GM21576 (cell line): ENCODE measurements around the gene CCS.
"Not testable (repeated sequence)": the region's sequence is repeated elsewhere in the genome, so short reads cannot be mapped to it uniquely, and the experiment has no call there.

Source experiments
- ATAC-seq: cut with Tn5 transposase; IDR thresholded peaks from one replicate; pipeline ENCODE4 v1.9.1; 2021; ENCODE audit warnings: mild to moderate bottlenecking, moderate library complexity; ENCODE audit not compliant: unreplicated experiment

Gene CCS

DNA sequence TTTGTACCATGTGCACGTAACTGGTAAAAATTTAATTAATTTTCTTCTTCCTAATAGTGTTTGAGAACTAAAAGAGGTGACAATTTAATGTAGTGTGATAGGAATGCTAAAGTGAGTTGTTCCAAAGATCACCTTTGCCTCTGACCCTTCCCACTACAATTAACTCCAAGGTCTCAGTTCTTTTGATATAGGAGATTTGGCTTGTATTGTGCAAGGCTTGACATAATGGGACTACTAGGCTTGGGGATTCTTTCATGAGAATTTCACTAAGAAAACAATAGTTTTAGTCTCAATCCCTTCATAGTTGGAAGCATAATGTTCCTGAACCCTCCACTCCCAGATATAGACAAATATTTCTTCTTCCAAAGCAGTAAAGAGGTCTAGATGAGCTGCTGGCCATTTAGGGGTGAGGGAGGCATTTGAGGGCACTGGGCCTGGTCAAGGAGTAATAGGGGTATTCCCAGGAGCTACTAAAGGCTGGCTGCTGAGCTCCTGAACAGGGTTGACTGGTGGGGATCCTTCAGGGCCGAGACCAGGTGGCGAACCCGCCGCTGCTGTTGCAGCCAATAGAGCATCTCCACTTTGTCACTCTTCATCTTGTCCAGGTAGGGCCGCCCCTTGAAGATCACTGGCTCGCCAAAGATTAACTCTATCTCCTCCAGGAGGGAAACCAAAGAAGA is 2.8 kb upstream of the CCS start:
- ATAC-seq, result no peak

DNA sequence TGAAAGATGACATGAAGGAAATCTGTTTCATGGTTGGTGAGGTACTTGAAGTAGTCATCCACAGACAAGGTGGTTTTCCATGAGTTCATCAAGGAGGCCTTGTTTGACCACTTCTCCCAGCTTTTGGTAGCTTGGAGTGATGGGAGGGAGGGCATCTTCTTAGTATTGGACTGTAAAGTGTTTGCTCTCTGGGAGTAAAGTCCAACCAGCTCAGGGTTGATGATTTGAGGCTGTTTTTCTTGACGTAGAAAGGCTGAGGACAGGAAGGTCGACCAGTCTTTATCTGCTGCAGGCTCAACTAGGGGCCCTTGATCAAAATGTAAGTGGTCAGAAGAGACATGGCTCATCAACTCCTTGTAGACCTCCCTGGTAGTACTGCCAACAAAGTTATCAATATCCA is 1.8 kb upstream of the CCS start:
- ATAC-seq, result no peak

DNA sequence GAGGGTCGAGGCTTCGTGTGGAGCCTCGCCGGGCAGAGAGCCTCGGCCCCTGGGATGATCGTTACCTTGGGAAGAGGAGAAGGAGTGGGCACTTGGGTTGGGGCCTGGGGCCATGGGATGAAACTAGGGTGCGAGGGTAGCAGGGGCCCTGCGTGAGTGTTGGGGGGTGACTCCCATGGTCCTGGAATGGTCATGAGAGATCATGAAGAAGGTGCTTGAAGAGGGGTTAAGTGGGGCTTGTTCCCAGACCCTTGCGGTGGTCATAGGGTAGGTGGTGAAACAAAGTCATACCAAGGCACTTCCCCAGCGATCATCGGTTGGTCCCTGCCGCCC is 284 bp downstream of the CCS start:
- no peak for ATAC-seq

DNA sequence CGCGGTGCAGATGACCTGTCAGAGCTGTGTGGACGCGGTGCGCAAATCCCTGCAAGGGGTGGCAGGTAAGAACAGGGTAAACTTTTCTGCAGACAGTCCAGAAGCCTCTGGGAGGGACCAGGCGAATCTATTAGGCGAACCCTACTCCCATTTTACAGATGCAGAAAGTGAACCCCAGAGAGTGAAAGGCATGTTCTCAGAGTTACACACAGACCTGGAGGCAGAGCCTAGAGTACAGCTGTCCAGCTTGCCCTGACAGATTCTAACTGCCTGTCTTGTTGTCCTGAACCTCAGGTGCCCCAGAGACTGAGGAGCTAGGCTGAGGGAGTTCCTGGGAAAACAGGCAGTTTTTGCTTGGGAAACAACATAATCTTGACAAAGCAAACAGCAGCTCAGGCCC is 665 bp downstream of the CCS start:
- no peak for ATAC-seq

DNA sequence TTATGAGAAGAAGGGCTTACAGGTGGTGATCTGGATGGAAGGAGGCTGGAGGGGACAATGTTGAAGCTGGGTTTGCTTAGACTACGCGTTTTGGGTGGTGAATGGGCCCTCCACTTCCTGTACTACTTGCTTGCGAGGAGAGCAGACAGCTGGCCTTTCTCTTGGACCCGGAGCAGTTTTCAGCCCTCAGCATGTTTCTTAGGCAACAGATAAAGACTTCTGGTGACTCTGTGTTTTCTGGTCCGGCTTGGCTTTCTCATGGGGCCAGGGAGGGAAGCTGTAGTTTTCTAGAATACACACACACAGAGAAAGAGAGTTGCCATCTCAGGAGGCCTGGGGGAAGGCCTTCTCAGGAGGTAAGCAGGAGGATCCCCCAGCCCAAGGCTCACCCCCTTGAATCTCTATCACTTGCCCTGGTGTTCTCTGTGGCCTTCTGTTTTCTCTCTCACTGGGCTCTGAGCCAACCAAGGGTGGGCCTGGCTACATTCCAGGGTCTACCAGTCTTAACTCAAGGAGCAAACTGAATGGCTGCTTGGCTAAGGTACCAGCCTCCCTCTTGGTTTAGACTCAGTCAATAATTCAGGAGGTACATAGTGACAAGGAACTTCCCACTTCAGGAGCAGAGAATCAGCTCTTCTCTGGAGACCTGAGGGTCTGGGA is 2.4 kb downstream of the CCS start:
- no peak for ATAC-seq

DNA sequence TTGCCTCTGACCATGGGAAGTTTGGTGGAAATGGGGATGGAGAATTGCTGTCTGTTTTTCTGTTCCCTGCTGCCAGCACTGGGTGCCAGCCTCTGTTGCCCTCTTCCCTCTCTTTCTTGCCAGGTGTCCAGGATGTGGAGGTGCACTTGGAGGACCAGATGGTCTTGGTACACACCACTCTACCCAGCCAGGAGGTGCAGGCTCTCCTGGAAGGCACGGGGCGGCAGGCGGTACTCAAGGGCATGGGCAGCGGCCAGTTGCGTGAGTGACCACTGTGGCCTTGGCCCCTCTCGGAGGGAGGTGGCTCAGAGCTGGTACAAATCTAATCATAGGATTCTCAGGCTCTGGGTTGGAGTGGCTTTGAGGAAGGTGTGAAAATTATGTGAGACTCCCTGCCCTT is 6.0 kb downstream of the CCS start:
- no peak for ATAC-seq

DNA sequence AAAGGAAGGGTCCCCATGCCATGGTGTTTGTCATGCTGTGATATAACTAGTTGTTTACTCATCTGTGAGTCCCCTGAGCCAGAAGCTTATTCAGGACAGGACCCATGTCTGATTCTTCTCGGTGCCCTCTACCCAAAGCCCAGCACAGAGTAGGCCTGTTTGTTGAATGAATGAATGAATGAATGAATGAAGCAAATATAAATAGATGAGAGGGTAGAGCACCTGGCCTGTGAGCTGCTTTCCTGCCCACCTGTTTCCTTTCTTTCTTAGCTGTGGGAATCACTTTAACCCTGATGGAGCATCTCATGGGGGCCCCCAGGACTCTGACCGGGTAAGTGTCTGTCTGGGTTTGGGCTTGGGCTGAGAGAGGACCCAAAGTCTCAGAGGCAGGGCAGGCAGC is 7.2 kb downstream of the CCS start:
- no peak for ATAC-seq

DNA sequence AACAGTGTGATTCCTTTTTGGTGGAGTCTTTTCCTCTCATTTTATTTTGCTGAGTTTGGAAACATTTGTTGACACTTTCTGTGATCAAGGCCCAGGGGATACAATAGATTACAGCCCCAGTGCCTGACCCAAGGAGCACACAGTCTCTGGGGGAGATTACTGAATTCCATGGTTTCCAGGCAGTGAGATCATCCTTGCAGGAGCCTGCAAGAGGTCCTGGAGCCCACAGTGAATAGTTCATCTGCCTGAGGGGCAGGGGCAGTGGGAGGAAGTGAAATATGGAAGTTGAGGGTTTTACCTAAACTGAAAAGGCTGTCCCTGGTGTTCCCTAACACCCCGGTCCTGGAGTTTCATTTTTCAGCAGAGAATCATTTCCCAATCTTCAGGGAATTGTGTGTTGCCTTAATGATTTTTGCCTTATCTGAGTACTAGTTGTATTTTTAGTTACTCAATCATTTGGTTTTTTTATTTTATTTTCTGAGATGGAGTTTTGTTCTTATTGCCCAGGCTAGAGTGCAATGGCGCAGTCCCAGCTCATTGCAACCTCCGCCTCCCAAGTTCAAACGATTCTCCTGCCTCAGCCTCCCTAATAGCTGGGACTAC is 7.7 kb downstream of the CCS start:
- ATAC-seq, result no peak

DNA sequence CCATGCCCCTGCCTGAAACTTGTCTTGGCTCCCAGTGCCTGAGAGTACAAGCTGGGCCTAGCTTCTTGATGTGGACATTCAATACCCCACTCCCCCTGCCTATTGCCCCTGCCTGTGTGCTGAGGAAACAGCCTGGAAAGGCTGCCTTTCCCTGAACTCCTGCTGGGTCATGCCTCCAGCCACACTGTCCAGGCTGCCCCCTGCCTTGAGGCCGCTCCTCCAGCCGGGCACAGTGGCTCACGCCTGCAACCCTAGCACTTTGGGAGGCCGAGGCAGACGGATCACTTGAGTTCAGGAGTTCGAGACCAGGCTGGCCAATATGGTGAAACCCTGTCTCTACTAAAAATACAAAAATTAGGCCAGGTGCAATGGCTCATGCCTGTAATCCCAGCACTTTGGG is 10.1 kb downstream of the CCS start:
- no peak for ATAC-seq

DNA sequence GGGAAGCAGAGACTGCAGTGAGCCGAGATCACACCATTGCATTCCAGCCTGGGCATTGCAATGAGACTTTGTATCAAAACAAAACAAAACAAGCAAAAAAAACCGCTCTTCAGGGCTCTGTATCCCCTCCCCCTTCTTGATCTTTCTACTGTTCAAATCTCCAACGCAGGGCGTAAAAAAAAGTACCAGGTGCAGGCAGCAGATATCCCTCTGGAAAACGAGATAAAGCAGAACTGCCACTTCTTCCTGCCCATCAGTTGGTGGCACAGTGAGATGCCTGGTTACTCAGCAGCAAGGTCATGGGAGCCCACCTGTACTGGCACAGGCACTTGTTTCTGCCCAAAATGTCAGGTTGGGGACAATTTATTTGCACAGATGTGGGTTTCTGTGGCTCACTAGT is 11.2 kb downstream of the CCS start:
- ATAC-seq, result no peak

DNA sequence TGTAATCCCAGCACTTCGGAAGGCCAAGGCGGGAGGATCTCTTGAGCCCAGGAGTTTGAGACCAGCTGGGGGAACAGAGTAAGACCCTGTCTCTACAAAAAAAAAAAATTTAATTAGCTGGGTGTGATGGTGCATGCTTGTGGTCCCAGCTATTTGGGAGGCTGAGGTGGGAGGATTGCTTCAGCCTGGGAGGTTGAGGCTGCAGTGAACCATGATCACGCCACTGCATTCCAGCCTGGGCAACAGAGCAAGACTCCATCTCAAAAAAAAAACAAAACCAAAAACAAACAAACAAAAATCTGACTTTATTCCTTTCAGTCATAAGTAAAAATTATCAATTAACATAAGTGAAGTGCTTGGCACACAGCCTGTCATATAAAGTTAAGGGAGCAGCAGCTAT is 13.6 kb downstream of the CCS start:
- not testable (repeated sequence) for ATAC-seq

DNA sequence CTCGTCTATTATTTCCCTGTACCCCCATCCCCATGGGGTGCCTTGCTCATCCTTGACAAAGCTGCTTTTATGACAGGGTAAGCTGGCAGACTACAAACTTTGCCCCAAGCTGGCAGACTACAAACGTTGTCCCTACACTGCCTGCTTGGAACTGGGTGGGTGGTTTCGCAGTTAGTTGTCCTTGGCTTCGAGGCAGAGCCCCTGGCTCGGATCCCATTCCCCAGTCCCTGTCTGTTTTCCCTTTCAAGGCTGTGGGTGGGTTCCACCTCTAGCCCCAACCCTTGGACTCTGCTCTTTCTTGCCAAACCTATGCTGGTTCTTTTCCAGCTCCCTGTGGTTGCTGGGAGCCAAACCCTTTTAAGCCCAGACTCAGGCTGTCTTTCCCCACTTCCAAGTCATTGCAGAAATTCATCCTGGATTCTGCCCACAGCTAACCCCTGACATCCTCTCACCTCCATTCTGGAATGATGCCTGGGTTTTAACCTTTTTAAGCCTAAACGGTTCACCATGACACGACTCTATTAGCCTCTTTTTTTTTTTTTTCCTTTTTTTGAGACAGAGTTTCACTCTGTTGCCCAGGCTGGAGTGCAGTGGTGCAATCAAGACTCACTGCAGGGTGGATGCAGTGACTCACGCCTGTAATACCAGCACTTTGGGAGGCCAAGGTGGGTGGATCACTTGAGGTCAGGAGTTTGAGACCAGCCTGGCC is 14.3 kb downstream of the CCS start:
- no peak for ATAC-seq

DNA sequence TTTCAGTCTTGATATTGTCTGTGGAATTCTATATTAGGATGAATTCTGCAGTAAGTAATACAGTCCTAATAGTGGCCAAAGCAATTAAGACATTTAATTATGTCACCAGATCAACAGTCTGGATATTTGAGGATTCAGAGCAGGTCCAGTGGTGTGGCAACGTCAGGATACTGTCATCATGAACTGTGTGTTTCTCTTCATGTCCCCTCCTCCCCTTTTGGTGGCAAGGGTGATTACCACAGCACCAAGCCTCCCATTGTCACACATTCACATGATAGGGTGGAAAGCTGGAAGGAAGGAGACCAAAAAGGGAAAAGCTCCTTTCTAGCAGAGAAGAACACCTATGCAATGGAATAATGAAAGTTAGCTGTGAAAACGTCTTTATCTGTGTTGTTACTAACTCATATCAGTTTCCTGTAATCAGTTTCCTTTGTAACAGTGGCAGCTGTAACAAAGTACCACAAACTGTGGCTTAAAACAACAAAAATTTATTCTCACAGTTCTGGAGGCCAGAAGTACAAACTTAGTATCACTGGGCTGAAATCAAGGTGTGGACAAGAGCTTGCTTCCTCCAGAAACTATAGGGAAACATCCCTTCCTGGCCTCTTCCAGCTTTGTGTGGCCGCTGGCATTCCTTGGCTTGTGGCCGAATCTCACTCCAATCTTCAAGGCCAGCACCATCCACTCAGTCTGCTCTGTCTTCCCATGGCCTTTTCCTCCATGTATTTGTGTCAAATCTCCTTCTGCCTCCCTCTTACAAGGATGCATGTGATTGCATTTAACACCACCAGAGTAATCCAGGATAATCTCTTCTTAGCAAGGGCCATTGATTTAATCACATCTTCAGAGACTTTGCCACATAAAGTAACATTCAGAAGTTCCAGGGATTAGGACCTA is 17.0 kb downstream of the CCS start:
- no peak for ATAC-seq

DNA sequence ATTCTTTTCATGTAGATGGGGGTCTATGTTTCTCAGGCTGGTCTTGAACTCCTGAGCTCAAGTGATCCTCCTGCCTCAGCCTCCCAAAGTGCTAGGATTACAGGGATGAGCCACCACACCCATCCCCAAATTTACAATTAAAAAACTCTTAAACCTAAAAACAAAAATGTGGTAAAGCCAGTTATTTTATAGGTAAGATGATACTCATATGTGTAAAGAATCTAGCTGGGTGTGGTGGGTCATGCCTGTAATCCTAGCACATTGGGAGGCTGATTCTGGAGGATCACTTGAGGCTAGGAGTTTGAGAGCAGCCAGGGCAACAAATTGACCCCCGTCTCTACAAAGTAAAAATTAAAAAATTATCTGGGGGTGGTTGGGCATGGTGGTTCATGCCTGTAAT is 19.5 kb downstream of the CCS start:
- no peak for ATAC-seq

DNA sequence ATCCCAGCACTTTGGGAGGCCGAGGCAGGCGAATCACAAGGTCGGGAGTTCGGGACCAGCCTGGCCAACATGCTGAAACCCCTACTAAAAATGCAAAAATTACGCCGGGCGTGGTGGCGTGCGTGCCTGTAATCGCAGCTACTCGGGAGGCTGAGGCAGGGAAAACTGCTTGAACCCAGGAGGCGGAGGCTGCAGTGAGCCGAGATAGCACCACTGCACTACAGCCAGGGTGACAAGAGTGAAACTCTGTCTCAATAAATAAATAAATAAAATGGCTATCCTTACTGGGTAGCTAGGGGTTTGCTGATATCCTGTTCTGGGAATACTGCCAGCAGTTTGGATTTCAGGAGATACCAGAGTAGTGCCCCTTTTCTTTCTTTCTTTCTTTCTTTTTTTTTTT is 21.1 kb downstream of the CCS start:
- ATAC-seq, result no peak

DNA sequence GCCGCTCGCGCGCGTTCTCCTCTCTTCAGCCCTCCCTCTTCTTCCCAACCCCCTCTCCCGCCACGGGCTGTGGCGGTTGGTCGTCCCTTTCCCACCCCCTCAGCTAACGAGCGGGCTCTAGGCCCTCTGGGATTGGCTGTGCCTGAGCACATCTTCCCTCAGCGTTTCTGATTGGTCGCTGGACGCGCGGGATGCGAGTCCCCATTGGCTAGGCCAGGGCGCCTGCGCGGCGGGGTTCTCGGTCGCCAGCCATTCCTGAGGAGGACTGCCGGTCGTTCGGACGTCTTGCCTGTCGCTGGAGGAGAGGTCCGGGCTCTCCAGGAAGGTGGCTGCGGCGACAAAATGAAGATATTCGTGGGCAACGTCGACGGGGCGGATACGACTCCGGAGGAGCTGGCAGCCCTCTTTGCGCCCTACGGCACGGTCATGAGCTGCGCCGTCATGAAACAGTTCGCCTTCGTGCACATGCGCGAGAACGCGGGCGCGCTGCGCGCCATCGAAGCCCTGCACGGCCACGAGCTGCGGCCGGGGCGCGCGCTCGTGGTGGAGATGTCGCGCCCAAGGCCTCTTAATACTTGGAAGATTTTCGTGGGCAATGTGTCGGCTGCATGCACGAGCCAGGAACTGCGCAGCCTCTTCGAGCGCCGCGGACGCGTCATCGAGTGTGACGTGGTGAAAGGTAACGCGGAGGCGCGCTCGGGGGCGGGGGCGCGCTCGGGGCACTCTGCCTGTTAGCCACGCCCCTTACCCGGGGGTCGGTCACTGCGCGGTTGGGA is 23.6 kb downstream of the CCS start, which contains the start of gene RBM14:
Gene RBM14 (plus strand): TSS at position 252 of the 776 bp plus-strand sequence. CDS start 91 bp downstream, at position 343.
- ATAC-seq, result peak; percentile 84

DNA sequence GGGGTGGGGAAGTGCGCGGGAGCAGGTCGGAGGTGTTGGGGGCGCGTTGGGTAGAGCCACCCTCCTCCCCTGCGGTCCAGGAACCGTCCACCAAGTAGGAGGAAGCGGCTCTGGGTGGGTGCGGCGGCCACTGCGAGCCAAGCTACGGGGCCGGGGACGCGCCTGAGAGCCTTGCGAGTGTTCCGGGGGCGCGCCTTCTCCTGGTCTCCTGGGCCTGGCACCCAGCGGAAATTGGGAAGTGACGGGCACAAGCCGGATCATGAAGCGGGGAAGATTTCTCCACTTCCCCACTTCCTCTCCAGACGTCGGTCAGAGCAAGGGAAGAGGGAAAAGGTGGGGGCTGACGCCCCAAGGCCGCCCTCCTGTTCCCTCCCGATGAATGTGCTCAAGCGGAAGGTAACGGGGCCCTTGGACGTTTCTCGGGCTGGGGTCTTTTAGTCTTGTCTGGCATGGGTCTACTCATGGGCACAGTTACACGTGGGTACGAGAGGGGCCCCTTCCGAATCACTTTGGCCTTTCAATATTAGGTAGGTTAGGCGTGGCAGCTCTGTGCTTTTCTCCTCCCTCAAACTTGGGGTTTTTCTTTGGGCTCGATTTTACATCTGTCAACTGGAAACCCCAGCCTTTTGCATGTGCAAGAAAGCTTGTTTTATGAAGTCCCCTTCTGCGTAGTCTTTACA is 24.3 kb downstream of the CCS start:
- peak; percentile 8 for ATAC-seq

DNA sequence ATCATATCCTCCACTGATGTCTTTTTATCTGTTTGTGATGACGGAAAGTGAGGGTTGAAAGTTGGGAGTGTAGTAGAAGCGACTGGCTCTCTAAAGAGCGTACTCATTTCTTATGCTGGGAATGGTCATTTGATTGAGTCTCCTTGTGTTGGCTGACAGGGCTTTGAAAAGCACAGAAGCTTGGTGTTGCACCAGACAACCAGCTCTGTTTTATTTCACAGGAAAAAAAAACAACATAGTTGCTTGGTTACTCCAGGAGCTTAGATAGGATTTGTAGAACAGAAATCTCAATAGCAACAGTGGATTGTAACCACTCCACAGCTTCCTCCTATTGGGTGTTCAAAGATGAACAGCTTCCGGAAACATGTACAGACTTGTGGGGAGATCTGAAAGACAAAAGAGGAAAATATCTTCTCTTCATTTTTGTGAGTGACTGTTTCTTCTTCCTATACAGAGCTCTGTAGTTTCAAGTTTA is 26.1 kb downstream of the CCS start:
- no peak for ATAC-seq

DNA sequence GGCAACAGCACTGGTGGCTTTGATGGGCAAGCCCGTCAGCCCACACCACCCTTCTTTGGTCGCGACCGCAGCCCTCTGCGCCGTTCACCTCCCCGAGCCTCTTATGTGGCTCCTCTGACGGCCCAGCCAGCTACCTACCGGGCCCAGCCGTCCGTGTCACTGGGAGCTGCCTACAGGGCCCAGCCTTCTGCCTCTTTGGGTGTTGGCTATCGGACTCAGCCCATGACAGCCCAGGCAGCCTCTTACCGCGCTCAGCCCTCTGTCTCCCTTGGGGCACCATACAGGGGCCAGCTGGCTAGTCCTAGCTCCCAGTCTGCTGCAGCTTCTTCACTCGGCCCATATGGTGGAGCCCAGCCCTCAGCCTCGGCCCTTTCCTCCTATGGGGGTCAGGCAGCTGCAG is 31.5 kb downstream of the CCS start:
- ATAC-seq, result no peak
